ENCODE data around the gene SCARF2.

- TF ChIP-seq CTCF (conservative IDR thresholded peaks at IDR 0.05; ENCODE audit: low read depth, low read length) = no peak
- TF ChIP-seq EZH2 (IDR thresholded peaks at IDR 0.05; ENCODE audit: low read length, unreplicated experiment) = no peak
These were observed 3.3 kb downstream of the SCARF2 start for GRCh38 chr22:20434264-20434751.

Data from PC-3 (cell line).